Endothelial cell of umbilical vein (primary cell): ENCODE results near the gene DYNC1H1.

ENCODE experiments used
- JUN ChIP-seq: IDR thresholded peaks from 2 replicates; pipeline ENCODE4 v1.6.1; 2011; ENCODE audit warnings: borderline replicate concordance, low read depth; ENCODE audit not compliant: insufficient read length, insufficient read depth
- MYC ChIP-seq: IDR thresholded peaks from one replicate; pipeline ENCODE4 v1.6.1; 2011; ENCODE audit warnings: mild to moderate bottlenecking, low read depth, low read length
- POLR2A ChIP-seq: IDR thresholded peaks from 2 replicates; pipeline ENCODE4 v1.6.1; 2012; ENCODE audit warnings: low read depth, mild to moderate bottlenecking, control low read depth, low read length
- POLR2AphosphoS5 ChIP-seq: IDR thresholded peaks from 2 replicates; pipeline ENCODE4 v1.6.1; 2012; ENCODE audit warnings: low read depth, mild to moderate bottlenecking, control low read depth, low read length, moderate library complexity; ENCODE audit not compliant: insufficient read depth
- TF ChIP-seq, protein P1 (sequence below), 2 donors: IDR thresholded peaks; 1 replicate in 1 of 2; 2 replicates in 1 of 2; pipeline ENCODE4 v1.5.1; 2011; ENCODE audit warnings: low read length in 2 of 2, mild to moderate bottlenecking in 2 of 2, moderate library complexity in 2 of 2, control low read depth in 1 of 2, inconsistent platforms in 1 of 2, low read depth in 1 of 2; ENCODE audit not compliant: insufficient read depth in 1 of 2; ENCODE audit errors: extremely low read depth in 1 of 2
- TF ChIP-seq, protein P2 (sequence below): IDR thresholded peaks from 2 replicates; pipeline ENCODE4 v1.6.1; 2011; ENCODE audit not compliant: insufficient read depth, insufficient read length

DNA sequence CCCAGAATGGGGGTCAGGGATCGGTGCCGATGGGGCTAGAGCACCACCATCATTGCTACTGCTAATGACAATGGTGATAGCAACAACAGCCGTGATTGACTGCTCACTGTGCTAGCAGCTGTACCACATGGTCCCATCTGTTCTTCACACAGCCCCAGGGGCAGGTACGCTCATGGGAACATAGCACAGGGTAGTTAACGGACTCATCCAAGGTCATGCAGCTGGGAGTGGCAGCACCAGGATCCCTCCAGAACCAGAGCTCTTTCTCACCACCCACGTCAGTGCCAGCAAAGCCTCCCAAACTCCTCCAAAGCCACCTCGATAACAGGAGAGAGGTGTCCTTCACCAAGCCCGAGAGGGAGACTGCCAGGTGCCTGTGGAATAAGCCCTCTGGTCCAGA, 11.2 kb upstream of the DYNC1H1 start:
- TF ChIP-seq, protein P1, sequence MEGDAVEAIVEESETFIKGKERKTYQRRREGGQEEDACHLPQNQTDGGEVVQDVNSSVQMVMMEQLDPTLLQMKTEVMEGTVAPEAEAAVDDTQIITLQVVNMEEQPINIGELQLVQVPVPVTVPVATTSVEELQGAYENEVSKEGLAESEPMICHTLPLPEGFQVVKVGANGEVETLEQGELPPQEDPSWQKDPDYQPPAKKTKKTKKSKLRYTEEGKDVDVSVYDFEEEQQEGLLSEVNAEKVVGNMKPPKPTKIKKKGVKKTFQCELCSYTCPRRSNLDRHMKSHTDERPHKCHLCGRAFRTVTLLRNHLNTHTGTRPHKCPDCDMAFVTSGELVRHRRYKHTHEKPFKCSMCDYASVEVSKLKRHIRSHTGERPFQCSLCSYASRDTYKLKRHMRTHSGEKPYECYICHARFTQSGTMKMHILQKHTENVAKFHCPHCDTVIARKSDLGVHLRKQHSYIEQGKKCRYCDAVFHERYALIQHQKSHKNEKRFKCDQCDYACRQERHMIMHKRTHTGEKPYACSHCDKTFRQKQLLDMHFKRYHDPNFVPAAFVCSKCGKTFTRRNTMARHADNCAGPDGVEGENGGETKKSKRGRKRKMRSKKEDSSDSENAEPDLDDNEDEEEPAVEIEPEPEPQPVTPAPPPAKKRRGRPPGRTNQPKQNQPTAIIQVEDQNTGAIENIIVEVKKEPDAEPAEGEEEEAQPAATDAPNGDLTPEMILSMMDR (IDR thresholded peaks at IDR 0.05; ENCODE audit: extremely low read depth in 1 of 2, insufficient read depth in 1 of 2, low read depth in 1 of 2, low read length in 2 of 2) = no peak
- no peak for TF ChIP-seq POLR2A
- TF ChIP-seq, protein P2, sequence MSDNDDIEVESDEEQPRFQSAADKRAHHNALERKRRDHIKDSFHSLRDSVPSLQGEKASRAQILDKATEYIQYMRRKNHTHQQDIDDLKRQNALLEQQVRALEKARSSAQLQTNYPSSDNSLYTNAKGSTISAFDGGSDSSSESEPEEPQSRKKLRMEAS = no peak
- TF ChIP-seq POLR2AphosphoS5 = no peak
- TF ChIP-seq MYC = no peak
- TF ChIP-seq JUN = no peak
